Mesenchymal stem cell (in vitro differentiated cells and primary cell): ENCODE measurements around the gene HTRA2.

Experiments
- DNase-seq: peaks from one replicate; pipeline ENCODE4 v3.0.0-alpha.2; 2013
- H2AFZ ChIP-seq: one replicate; pipeline ENCODE4 v1.6.1; 2013; ENCODE audit warnings: low read depth, mild to moderate bottlenecking, control low read depth, inconsistent platforms, low read length, moderate library complexity
- H2AK5ac ChIP-seq: 2 replicates; pipeline ENCODE4 v1.6.1; 2013; ENCODE audit warnings: low read length, moderate library complexity, mild to moderate bottlenecking, inconsistent platforms; ENCODE audit not compliant: severe bottlenecking
- H2BK120ac ChIP-seq: one replicate; pipeline ENCODE4 v1.6.1; 2013; ENCODE audit warnings: low read depth, mild to moderate bottlenecking, inconsistent platforms, low read length, moderate library complexity
- H2BK12ac ChIP-seq, 2 experiments: one replicate each; pipeline ENCODE4 v1.6.1; 2013; ENCODE audit warnings: inconsistent platforms in 2 of 2, low read length in 2 of 2, mild to moderate bottlenecking in 2 of 2, moderate library complexity in 2 of 2, control low read depth in 1 of 2
- H2BK15ac ChIP-seq: one replicate; pipeline ENCODE4 v1.6.1; 2013; ENCODE audit warnings: mild to moderate bottlenecking, low read depth, inconsistent platforms; ENCODE audit not compliant: poor library complexity, severe bottlenecking
- H2BK5ac ChIP-seq: 2 replicates; pipeline ENCODE4 v1.6.1; 2013; ENCODE audit warnings: low read depth, mild to moderate bottlenecking, low read length, control low read depth, inconsistent platforms; ENCODE audit not compliant: poor library complexity, severe bottlenecking
- H3K14ac ChIP-seq, 2 experiments: one replicate each; pipeline ENCODE4 v1.6.1; 2013; ENCODE audit warnings: inconsistent platforms in 2 of 2, low read length in 2 of 2, control low read depth in 1 of 2, mild to moderate bottlenecking in 1 of 2, moderate library complexity in 1 of 2
- H3K18ac ChIP-seq, 2 experiments: one replicate each; pipeline ENCODE4 v1.6.1; 2013; ENCODE audit warnings: inconsistent platforms in 2 of 2, low read length in 2 of 2, control low read depth in 1 of 2, low read depth in 1 of 2, mild to moderate bottlenecking in 1 of 2
- H3K23ac ChIP-seq, 2 experiments: one replicate each; pipeline ENCODE4 v1.6.1; 2013; ENCODE audit warnings: inconsistent platforms in 2 of 2, low read length in 2 of 2, mild to moderate bottlenecking in 2 of 2, moderate library complexity in 2 of 2, control low read depth in 1 of 2
- H3K27ac ChIP-seq: 2 replicates; pipeline ENCODE4 v1.5.1; 2013; ENCODE audit warnings: mild to moderate bottlenecking, moderate library complexity, low read length, control low read depth, inconsistent platforms; ENCODE audit not compliant: poor library complexity, severe bottlenecking
- H3K27me3 ChIP-seq, 2 experiments: 2 replicates each; pipeline versions ENCODE4 v1.6.1 to v1.7.0; 2013; ENCODE audit warnings: low read length in 2 of 2, mild to moderate bottlenecking in 2 of 2, moderate library complexity in 2 of 2, control low read depth in 1 of 2, inconsistent platforms in 1 of 2; ENCODE audit not compliant: control insufficient read depth in 1 of 2, insufficient read depth in 1 of 2
- H3K36me3 ChIP-seq, 2 experiments: 2 replicates each; pipeline versions ENCODE4 v1.6.1 to v1.7.0; 2013; ENCODE audit warnings: low read length in 2 of 2, control low read depth in 1 of 2, inconsistent platforms in 1 of 2, low read depth in 1 of 2, mild to moderate bottlenecking in 1 of 2; ENCODE audit not compliant: insufficient read depth in 2 of 2, control insufficient read depth in 1 of 2
- H3K4ac ChIP-seq, 2 experiments: one replicate each; pipeline ENCODE4 v1.6.1; 2013; ENCODE audit warnings: inconsistent platforms in 2 of 2, low read length in 2 of 2, mild to moderate bottlenecking in 2 of 2, moderate library complexity in 2 of 2, control low read depth in 1 of 2, low read depth in 1 of 2
- H3K4me1 ChIP-seq: 2 replicates; pipeline ENCODE4 v1.6.1; 2013; ENCODE audit warnings: low read depth, low read length, control low read depth; ENCODE audit not compliant: control insufficient read depth, insufficient read depth
- H3K4me2 ChIP-seq: 2 replicates; pipeline ENCODE4 v1.6.1; 2013; ENCODE audit warnings: low read length, mild to moderate bottlenecking, inconsistent platforms; ENCODE audit not compliant: poor library complexity, severe bottlenecking
- H3K4me3 ChIP-seq, 2 experiments: 2 replicates each; pipeline versions ENCODE4 v1.5.1 to v1.7.0; 2013; ENCODE audit warnings: low read length in 2 of 2, mild to moderate bottlenecking in 2 of 2, control low read depth in 1 of 2, low read depth in 1 of 2; ENCODE audit not compliant: insufficient read depth in 1 of 2
- H3K79me1 ChIP-seq: replicated peaks from 2 replicates; pipeline ENCODE4 v1.6.1; 2013; ENCODE audit warnings: mild to moderate bottlenecking, control low read depth, low read length, inconsistent platforms; ENCODE audit not compliant: poor library complexity, severe bottlenecking
- H3K9ac ChIP-seq: 2 replicates; pipeline ENCODE4 v1.7.0; 2013; ENCODE audit warnings: mild to moderate bottlenecking, low read length, moderate library complexity
- H3K9me3 ChIP-seq: 2 replicates; pipeline ENCODE4 v1.7.0; 2013; ENCODE audit warnings: mild to moderate bottlenecking, low read length; ENCODE audit not compliant: control insufficient read depth
- H4K8ac ChIP-seq: one replicate; pipeline ENCODE4 v1.6.1; 2013; ENCODE audit warnings: inconsistent platforms, mild to moderate bottlenecking, low read length, moderate library complexity
- H4K91ac ChIP-seq: one replicate; pipeline ENCODE4 v1.6.1; 2013; ENCODE audit warnings: mild to moderate bottlenecking, low read length, inconsistent platforms
- WGBS: methylation state at CpG from one replicate; pipeline ENCODE4 v1.1.7; 2013; ENCODE audit warnings: mixed read lengths; 5-methylcytosine and 5-hydroxymethylcytosine counted together

HTRA2 gene

DNA sequence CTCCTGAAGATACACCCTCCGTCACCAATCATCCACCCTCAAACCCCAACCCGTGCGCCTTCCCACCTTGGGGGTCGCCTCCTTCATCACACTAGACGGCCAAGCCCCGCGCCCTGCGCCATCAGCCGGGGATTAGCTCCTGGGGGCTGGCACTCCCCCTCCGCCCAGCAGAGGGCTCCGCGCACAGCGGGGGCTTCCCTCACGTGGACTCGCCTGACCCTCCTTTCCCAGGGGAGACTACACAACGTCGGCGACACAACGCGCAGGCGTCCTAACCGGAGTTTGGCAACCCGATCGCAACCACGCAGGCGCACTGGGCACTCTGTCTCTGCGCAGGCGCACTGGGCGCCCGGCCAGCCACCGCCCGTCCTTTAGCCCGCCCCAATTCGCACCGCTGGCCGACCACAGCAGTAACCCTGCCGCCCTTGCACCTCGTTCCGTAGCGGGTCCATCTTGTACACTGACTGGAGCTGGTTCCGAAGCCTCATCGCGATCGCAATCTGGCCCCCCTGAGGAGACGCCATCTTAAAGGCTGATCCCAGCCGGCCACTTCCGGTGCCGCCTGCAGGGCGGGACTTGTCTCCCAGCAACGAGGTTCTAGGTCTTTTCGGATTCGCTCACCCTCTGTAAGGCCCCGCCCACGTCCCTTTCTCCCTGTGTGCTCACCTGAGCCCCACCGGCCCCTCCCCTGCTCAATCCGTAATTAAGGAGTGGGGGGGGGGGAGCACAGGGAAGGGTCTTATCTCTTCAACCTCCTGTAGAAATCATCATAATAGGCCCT lies 22.4 kb upstream of the HTRA2 start, which contains the start of gene PCGF1:
Gene PCGF1, minus strand, starts transcription at position 551 of the 781 bp plus-strand sequence. Its CDS starts 27 bp downstream, at position 524.
- H2BK15ac ChIP-seq, result peak within 1 kb of the TSS; percentile 99
- peak within 1 kb of the TSS; percentile 96 for H3K27ac ChIP-seq
- H3K9me3 ChIP-seq, result no peaks in the 10 kb centered on the region
- DNase-seq, result peak; percentile 97
- peak within 1 kb of the TSS; percentile 81 for H2AFZ ChIP-seq
- peak within 1 kb of the TSS; percentile 49 to 52 for H3K23ac ChIP-seq
- peak within 1 kb of the TSS; percentile 100 for H4K8ac ChIP-seq
- peak within 1 kb of the TSS; percentile 50 for H2BK5ac ChIP-seq
- peak within 1 kb of the TSS; percentile 23 to 44 for H2BK12ac ChIP-seq
- H3K27me3 ChIP-seq, result peaks cover 21 to 29% of the 10 kb centered on the region in 2 experiments
- H3K14ac ChIP-seq, result peak within 1 kb of the TSS; percentile 25 to 90
- H3K4ac ChIP-seq, result peak within 1 kb of the TSS; percentile 95 to 99
- H3K9ac ChIP-seq, result peak within 1 kb of the TSS; percentile 96
- H3K4me3 ChIP-seq, result peak within 1 kb of the TSS; percentile 80 to 90
- peak within 1 kb of the TSS; percentile 99 for H3K4me2 ChIP-seq
- under 1% methylated on average over 51 of the region's 56 CpGs for WGBS
- H4K91ac ChIP-seq, result peak within 1 kb of the TSS; percentile 100
- peak within 1 kb of the TSS; percentile 97 to 99 for H3K18ac ChIP-seq
- H2BK120ac ChIP-seq, result peak within 1 kb of the TSS; percentile 86
- peak within 1 kb of the TSS; percentile 73 for H2AK5ac ChIP-seq
- peaks cover 16% of the 10 kb centered on the region for H3K79me1 ChIP-seq
- peaks cover 41% of the 10 kb centered on the region for H3K4me1 ChIP-seq
- H3K36me3 ChIP-seq, result peaks cover 15 to 19% of the 10 kb centered on the region in 2 experiments

GRCh38 chr2:74507926-74508520 lies 21.7 kb upstream of the HTRA2 start:
- no peaks in the 10 kb centered on the region for H3K9me3 ChIP-seq
- peaks cover 35% of the 10 kb centered on the region for H3K4me1 ChIP-seq
- no peak overlapping the region for H2BK12ac ChIP-seq
- H2AK5ac ChIP-seq, result peak overlapping the region; percentile 73
- peak overlapping the region; percentile 86 for H2BK120ac ChIP-seq
- peak overlapping the region; percentile 59 for H3K27ac ChIP-seq
- H3K4me2 ChIP-seq, result peak overlapping the region; percentile 99
- peaks cover 27 to 35% of the 10 kb centered on the region in 2 experiments for H3K27me3 ChIP-seq
- peak; percentile 63 for DNase-seq
- H3K36me3 ChIP-seq, result peaks cover 15 to 19% of the 10 kb centered on the region in 2 experiments
- H3K79me1 ChIP-seq, result peaks cover 14% of the 10 kb centered on the region
- H3K23ac ChIP-seq, result peak overlapping the region in 1 of 2 experiments; percentile 49
- peak overlapping the region in 1 of 2 experiments; percentile 25 for H3K14ac ChIP-seq
- H3K4ac ChIP-seq, result peak overlapping the region; percentile 84 to 95
- peak overlapping the region; percentile 66 to 92 for H3K18ac ChIP-seq
- peak overlapping the region; percentile 77 for H4K91ac ChIP-seq
- peak overlapping the region; percentile 78 for H4K8ac ChIP-seq
- peak overlapping the region; percentile 20 for H2BK5ac ChIP-seq
- H3K9ac ChIP-seq, result peak overlapping the region; percentile 96
- H2AFZ ChIP-seq, result peak overlapping the region; percentile 81
- peak overlapping the region; percentile 80 to 90 for H3K4me3 ChIP-seq
- peak overlapping the region; percentile 95 for H2BK15ac ChIP-seq
- WGBS, result 5% methylated on average over 36 of the region's 38 CpGs

- Histone ChIP-seq H2BK120ac (no peak overlapping the region), H2AK5ac (no peak overlapping the region), H2BK15ac (no peak overlapping the region), H3K4me2 (no peak overlapping the region), H3K4me3 (no peak overlapping the region), H4K8ac (no peak overlapping the region), H3K9ac (no peak overlapping the region), H3K14ac (no peak overlapping the region), H3K27me3 (peaks cover 49 to 57% of the 10 kb centered on the region in 2 experiments), H3K23ac (no peak overlapping the region), H3K4me1 (peaks cover 31% of the 10 kb centered on the region), H2BK5ac (no peak overlapping the region), H3K36me3 (peaks cover 7 to 8% of the 10 kb centered on the region in 2 experiments), H3K79me1 (peaks cover 13% of the 10 kb centered on the region), H2BK12ac (no peak overlapping the region), H3K18ac (no peak overlapping the region), H3K27ac (no peak overlapping the region), H2AFZ (no peak overlapping the region), H3K4ac (no peak overlapping the region), H4K91ac (no peak overlapping the region), H3K9me3 (no peaks in the 10 kb centered on the region)
- DNase-seq, result no peak
- 84% methylated on average over 4 of the region's 4 CpGs for WGBS
These were observed 19.5 kb upstream of the HTRA2 start for GRCh38 chr2:74510272-74510671.
